ENCODE results near the gene TEK. TPM values are rescaled to one million over a fixed set of nuclear protein-coding genes. Genes with fewer than 3 reads are reported as not detected.

Gene TEK
- total RNA-seq, 1 donor from 2014 or later: 21.7 TPM

DNA sequence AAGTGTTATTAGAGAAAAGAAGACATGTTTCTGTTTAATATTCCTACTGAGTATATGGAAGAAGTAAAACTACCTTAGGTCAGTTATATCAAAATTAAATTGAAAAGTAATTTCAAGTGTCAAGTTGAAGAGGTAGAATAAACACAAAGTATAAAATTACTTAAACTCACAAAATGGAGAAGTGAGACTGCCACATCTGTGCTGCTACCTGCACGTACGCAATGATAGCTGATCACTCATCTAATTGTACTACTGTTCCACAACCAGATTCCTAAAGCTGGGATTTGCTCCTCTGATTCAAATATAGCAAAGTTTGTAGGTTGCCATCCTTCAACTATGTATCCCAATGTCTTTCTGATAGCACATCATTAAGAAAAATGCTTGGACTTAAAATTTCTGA, 163.1 kb downstream of the TEK start:
- DNase-seq: no peak
- TF ChIP-seq, protein P1, sequence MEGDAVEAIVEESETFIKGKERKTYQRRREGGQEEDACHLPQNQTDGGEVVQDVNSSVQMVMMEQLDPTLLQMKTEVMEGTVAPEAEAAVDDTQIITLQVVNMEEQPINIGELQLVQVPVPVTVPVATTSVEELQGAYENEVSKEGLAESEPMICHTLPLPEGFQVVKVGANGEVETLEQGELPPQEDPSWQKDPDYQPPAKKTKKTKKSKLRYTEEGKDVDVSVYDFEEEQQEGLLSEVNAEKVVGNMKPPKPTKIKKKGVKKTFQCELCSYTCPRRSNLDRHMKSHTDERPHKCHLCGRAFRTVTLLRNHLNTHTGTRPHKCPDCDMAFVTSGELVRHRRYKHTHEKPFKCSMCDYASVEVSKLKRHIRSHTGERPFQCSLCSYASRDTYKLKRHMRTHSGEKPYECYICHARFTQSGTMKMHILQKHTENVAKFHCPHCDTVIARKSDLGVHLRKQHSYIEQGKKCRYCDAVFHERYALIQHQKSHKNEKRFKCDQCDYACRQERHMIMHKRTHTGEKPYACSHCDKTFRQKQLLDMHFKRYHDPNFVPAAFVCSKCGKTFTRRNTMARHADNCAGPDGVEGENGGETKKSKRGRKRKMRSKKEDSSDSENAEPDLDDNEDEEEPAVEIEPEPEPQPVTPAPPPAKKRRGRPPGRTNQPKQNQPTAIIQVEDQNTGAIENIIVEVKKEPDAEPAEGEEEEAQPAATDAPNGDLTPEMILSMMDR (IDR thresholded peaks at IDR 0.05; ENCODE audit: borderline replicate concordance): no peak
- Histone ChIP-seq H3K27ac (replicated peaks) (no peak overlapping the region), H3K4me3 (no peak overlapping the region), H3K27me3 (ENCODE audit: low read depth) (no peaks in the 10 kb centered on the region), H3K9me3 (replicated peaks) (no peaks in the 10 kb centered on the region), H3K36me3 (no peaks in the 10 kb centered on the region), H3K4me1 (no peaks in the 10 kb centered on the region)
- intact Hi-C loops (cut with micrococcal nuclease): loop anchor here (10.0 kb wide), 1 partner anchor 237 kb away; no protein-coding TSS in a partner anchor

DNA sequence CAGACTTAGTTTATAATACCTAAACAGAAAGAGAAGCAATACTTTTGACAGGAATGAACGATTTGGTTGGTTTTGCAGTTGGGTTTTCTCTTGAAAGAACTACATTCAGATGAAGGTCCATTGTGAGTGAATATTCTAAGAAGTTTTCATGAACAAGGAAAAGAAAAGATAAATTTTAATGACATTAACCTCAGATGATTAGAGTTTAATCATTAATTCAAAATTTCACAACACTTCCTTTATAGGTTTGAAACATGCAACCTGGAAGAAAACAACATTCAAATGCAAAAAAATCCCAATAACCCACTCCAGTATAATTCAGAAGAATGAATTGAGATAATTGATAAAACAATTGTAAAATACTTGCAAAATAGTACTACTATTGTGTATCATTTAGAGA, 164.2 kb downstream of the TEK start:
- Histone ChIP-seq H3K9me3 (replicated peaks) (no peaks in the 10 kb centered on the region), H3K36me3 (no peaks in the 10 kb centered on the region), H3K27me3 (ENCODE audit: low read depth) (no peaks in the 10 kb centered on the region), H3K4me3 (no peak overlapping the region), H3K4me1 (no peaks in the 10 kb centered on the region), H3K27ac (replicated peaks) (no peak overlapping the region)
- intact Hi-C loops (cut with micrococcal nuclease): loop anchor here (10.0 kb wide), 1 partner anchor 238 kb away; no protein-coding TSS in a partner anchor
- TF ChIP-seq, protein P1 (IDR thresholded peaks at IDR 0.05; ENCODE audit: borderline replicate concordance): no peak
- DNase-seq: no peak

DNA sequence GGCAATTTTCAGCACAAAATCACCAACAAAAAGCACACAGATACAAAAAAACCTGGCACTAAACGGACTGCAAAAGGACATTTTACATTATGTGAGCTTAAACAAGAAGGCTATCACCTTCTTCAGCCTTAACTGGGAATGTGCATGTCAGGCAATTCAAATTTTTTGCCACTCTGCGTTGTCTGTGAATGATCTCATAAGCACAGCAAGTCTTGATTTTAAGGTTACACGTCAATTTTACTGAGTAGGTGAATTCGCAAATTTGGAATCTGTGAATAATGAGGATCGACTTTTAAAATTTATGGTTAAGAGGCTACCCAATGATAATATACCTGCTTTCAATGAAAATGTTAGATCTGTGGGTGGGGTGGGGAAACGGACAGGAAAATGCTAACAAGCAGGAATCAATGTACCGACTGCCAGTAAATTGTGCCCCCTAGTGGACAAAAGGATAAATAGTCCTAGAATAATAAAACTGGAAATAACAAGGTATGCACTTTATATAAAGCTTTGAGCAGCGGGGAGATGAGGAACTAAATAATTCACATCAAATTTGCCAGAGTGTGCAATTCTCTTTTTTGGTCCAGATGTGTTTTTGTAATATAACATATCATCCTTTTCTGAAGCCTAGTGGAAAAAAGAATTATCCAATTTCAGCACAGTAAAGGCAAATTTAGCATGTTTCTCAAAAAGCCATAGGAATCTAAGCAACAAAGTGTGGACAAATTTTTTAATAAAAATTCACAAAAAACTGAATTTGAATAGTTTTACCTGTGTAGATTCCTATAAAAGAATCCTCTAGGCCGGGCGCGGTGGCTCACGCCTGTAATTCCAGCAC, 167.4 kb downstream of the TEK start:
- Histone ChIP-seq H3K9me3 (replicated peaks) (no peaks in the 10 kb centered on the region), H3K36me3 (no peaks in the 10 kb centered on the region), H3K4me1 (peaks cover 7% of the 10 kb centered on the region), H3K27ac (replicated peaks) (no peak overlapping the region), H3K4me3 (peak overlapping the region; percentile 39), H3K27me3 (ENCODE audit: low read depth) (no peaks in the 10 kb centered on the region)
- TF ChIP-seq, protein P1 (IDR thresholded peaks at IDR 0.05; ENCODE audit: borderline replicate concordance): peak; percentile 79
- no peak for DNase-seq
- intact Hi-C loops (cut with micrococcal nuclease): loop anchor here (10.0 kb wide), 1 partner anchor 242 kb away; no protein-coding TSS in a partner anchor

DNA sequence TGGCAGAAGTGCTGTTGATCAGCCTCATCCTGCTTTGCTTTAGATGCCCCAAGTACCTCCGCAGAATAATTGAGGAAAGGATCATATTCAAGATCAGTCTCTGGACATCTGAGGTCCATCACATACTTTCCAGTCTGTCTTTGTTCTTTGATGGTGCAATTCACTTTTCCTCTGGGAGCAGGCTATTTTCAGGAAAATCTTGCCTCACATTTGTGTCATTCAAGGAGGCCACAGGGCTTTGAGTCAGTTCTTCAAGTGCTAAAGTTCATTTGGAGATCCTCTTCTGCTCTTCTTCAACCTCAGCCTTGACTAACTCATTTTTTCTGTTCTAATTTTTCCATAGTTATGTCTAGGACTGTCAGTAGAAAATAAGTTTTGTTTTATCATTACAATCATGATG, 169.3 kb downstream of the TEK start:
- Histone ChIP-seq H3K27ac (replicated peaks) (no peak overlapping the region), H3K36me3 (no peaks in the 10 kb centered on the region), H3K27me3 (ENCODE audit: low read depth) (no peaks in the 10 kb centered on the region), H3K4me1 (peaks cover 7% of the 10 kb centered on the region), H3K9me3 (replicated peaks) (no peaks in the 10 kb centered on the region), H3K4me3 (no peak overlapping the region)
- TF ChIP-seq, protein P1 (IDR thresholded peaks at IDR 0.05; ENCODE audit: borderline replicate concordance): no peak
- intact Hi-C loops (cut with micrococcal nuclease): loop anchor here (10.0 kb wide), 1 partner anchor 244 kb away; no protein-coding TSS in a partner anchor
- DNase-seq: no peak

DNA sequence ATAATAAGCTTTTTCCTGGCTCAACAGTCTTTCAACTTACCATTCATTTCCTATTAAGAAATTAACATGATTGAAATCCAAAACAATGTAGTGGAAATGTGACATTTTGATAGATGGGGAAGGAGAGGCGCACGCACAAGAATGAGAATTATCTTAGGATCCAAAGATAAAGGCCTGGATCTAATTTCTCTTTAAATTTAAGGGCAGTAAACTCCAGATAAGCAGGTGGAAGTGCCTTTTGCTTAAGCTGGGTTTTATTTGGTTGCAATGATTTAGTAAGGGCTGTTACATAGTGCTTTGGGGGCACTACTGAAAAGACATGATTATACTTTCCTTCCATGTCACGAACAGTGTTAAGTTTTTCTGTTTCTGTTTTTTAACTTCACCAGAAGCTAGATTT, 170.6 kb downstream of the TEK start:
- Histone ChIP-seq H3K27me3 (ENCODE audit: low read depth) (no peaks in the 10 kb centered on the region), H3K4me3 (no peak overlapping the region), H3K9me3 (replicated peaks) (no peaks in the 10 kb centered on the region), H3K4me1 (peaks cover 7% of the 10 kb centered on the region), H3K36me3 (no peaks in the 10 kb centered on the region), H3K27ac (replicated peaks) (no peak overlapping the region)
- DNase-seq: no peak
- TF ChIP-seq, protein P1 (IDR thresholded peaks at IDR 0.05; ENCODE audit: borderline replicate concordance): no peak
- intact Hi-C loops (cut with micrococcal nuclease): loop anchor here (10.0 kb wide), 1 partner anchor 245 kb away; no protein-coding TSS in a partner anchor

Other genes with a start within 250 kb of the TEK start
- 7.9 TPM for gene CAAP1, start 216.4 kb upstream of the TEK start, total RNA-seq
- gene PLAA, start 162.0 kb upstream of the TEK start, total RNA-seq: 32.3 TPM
- 10.1 TPM for gene IFT74, start 152.8 kb upstream of the TEK start, total RNA-seq
- gene LRRC19, start 103.6 kb upstream of the TEK start, total RNA-seq: not detected
- gene EQTN, start 187.9 kb downstream of the TEK start, total RNA-seq: not detected